CD4-positive, CD25-positive, alpha-beta regulatory T cell (primary cell): ENCODE measurements around the gene KCNQ2. TPM values are rescaled to one million over a fixed set of nuclear protein-coding genes. Genes with fewer than 3 reads are reported as not detected.

Experiments used
- ATAC-seq, 2 donors: fragments of 150-1000 bp; cut with Tn5 transposase; one replicate each; pipeline ENCODE4 v1.10.0; 2021; ENCODE audit warnings: low read depth in 2 of 2, moderate number of reproducible peaks in 2 of 2, moderate library complexity in 1 of 2
- DNase-seq, 3 donors: peaks; one replicate each; pipeline versions ENCODE4 v3.0.0 to v3.0.0-alpha.2; 2012 to 2022; ENCODE audit warnings: mixed read lengths in 1 of 3
- H3K27ac ChIP-seq: one replicate; pipeline ENCODE4 v1.7.0; 2013; ENCODE audit warnings: mild to moderate bottlenecking, low read length; ENCODE audit not compliant: insufficient read depth, poor library complexity, severe bottlenecking
- H3K27me3 ChIP-seq: one replicate; pipeline ENCODE4 v1.7.0; 2013; ENCODE audit warnings: low read length; ENCODE audit not compliant: control insufficient read depth, insufficient read depth
- H3K36me3 ChIP-seq: one replicate; pipeline ENCODE4 v1.7.0; 2013; ENCODE audit warnings: mild to moderate bottlenecking, low read length, moderate library complexity; ENCODE audit not compliant: control insufficient read depth, insufficient read depth
- H3K4me1 ChIP-seq: 2 replicates; pipeline ENCODE4 v1.7.0; 2013; ENCODE audit warnings: mild to moderate bottlenecking, low read length; ENCODE audit not compliant: insufficient read depth, control insufficient read depth, poor library complexity, severe bottlenecking
- H3K4me3 ChIP-seq: one replicate; pipeline ENCODE4 v1.7.0; 2013; ENCODE audit warnings: low read depth, mild to moderate bottlenecking, low read length, moderate library complexity
- H3K9me3 ChIP-seq, 2 experiments: 1 replicate in 1 of 2; 2 replicates in 1 of 2; pipeline ENCODE4 v1.7.0; 2013; ENCODE audit warnings: low read length in 2 of 2, mild to moderate bottlenecking in 1 of 2, moderate library complexity in 1 of 2; ENCODE audit not compliant: control insufficient read depth in 2 of 2
- H3K27ac Mint-ChIP-seq, 3 donors: one replicate each; pipeline ENCODE4 v1.8.0; 2020 to 2022; ENCODE audit warnings: mild to moderate bottlenecking in 3 of 3, mixed read lengths in 3 of 3, moderate library complexity in 2 of 3
- H3K27me3 Mint-ChIP-seq: one replicate; pipeline ENCODE4 v1.8.0; 2022; ENCODE audit warnings: mild to moderate bottlenecking, mixed read lengths
- H3K36me3 Mint-ChIP-seq: one replicate; pipeline ENCODE4 v1.8.0; 2020; ENCODE audit warnings: mixed read lengths
- H3K4me1 Mint-ChIP-seq, 4 donors: one replicate each; pipeline ENCODE4 v1.8.0; 2020 to 2022; ENCODE audit warnings: mixed read lengths in 4 of 4, mild to moderate bottlenecking in 1 of 4
- H3K4me3 Mint-ChIP-seq, 4 donors: one replicate each; pipeline ENCODE4 v1.8.0; 2020 to 2022; ENCODE audit warnings: mild to moderate bottlenecking in 4 of 4, mixed read lengths in 4 of 4, moderate library complexity in 3 of 4
- H3K9me3 Mint-ChIP-seq, 7 donors: one replicate each; pipeline ENCODE4 v1.8.0; 2020 to 2022; ENCODE audit warnings: mixed read lengths in 7 of 7, mild to moderate bottlenecking in 3 of 7, moderate library complexity in 2 of 7
- polyA plus RNA-seq, 4 donors: library from polyadenylated mRNA; unstranded; fragments of 300-500 nt; fragmentation: Illumina TruSeq; gene quantifications; one replicate each; pipeline ENCODE4 v1.2.3, GENCODE V29; 2021
- total RNA-seq: library from RNA; stranded (reverse); gene quantifications from one replicate; pipeline ENCODE4 v1.2.3, GENCODE V29; 2022

Gene KCNQ2
- total and polyA plus RNA-seq, 5 donors from 2014 or later = 0.77 to 1.1 (median 0.89) TPM; not detected in 2

DNA sequence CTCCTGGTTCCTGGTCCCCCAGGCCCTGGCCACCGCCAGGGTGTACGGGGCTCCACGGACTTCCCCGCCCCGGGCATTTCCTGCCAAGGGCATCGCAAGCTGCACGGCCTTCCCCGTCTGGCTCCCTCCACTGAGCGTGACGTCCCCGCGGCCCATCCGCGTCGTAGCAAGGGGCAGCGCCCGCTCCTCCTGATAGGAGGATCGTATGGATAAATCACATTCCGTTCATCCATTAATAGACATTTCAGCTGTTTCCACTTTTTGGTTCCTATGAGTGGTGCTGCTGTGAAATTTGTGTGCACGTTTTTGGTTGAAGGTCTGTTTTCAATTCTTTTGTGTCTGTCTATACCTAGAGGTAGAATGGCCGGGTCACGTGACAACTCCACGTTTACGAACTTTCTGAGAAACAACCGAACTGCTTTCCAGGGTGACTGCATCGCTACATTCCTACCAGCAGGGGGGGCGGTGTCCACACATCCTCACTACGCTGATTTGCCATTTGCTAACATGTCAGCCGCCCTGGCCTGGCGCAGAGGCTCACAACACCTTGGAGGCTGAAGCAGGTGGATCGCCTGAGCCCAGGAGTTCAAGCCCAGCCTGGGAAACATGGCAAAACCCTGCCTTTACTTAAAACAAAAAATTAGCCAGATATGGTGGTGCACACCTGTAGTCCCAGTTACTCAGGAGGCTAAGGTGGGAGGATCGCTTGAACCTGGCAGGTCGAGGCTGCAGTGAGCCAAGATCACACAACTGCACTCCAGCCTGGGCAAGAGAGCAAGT lies 37.7 kb downstream of the KCNQ2 start:
- Histone ChIP-seq H3K36me3 (no peaks in the 10 kb centered on the region), H3K27ac (peak overlapping the region; percentile 56), H3K9me3 (no peaks in the 10 kb centered on the region), H3K4me1 (peaks cover 6% of the 10 kb centered on the region), H3K4me3 (peak overlapping the region; percentile 51), H3K27me3 (no peaks in the 10 kb centered on the region)
- DNase-seq (peak; percentile 59 to 86 (median 80)), ATAC-seq (peak; percentile 72 to 74)
- no peaks in the 10 kb centered on the region for H3K36me3 Mint-ChIP-seq
- peak overlapping the region; percentile 55 to 95 (median 90) for H3K27ac Mint-ChIP-seq
- peak overlapping the region; percentile 51 to 82 (median 60) for H3K4me3 Mint-ChIP-seq
- peaks cover 0 to 6% (median 0%) of the 10 kb centered on the region in 7 donors for H3K9me3 Mint-ChIP-seq
- no peaks in the 10 kb centered on the region for H3K27me3 Mint-ChIP-seq
- peaks cover 0 to 12% (median 8%) of the 10 kb centered on the region in 4 donors for H3K4me1 Mint-ChIP-seq

DNA sequence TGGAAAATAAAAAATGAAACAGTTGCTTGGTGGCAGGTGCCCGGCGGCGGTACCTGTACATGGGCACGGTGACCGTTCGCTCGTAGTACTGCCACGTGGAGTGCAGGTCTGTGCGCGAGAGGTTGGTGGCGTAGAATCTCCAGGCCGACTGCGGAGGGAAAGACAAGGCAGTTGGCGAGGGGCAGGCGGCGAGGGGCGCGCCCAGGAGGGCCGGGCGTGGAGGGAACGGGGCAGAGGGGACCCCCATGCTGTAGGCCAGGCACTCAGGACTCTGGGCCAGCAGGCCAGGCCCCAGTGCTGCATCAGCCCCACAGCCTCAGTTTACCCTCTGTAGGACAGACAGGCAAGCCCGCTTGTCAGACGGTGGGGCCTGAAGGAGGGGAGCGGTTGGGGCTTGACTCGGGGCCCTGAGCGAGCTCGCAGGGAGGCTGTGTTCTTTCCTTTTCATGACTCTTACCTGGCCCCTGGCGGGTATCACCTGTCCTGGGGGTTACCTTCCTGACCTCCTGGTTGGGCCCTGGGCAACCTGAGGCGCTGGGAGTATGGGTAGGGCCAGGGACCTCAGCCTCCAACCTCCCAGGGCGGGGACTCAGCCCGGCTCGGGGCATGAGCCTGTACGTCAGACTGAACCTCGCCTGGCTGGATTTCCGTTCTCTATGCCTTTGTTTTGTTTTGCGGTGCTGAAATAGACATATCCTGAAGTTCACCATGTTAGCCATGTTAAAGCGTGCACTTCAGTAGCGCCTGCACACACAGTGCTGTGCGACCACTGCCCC lies 38.5 kb downstream of the KCNQ2 start:
- Histone ChIP-seq H3K4me3 (no peak overlapping the region), H3K36me3 (no peaks in the 10 kb centered on the region), H3K27me3 (no peaks in the 10 kb centered on the region), H3K27ac (peak overlapping the region; percentile 56), H3K4me1 (peaks cover 6% of the 10 kb centered on the region), H3K9me3 (no peaks in the 10 kb centered on the region)
- Mint-ChIP-seq H3K27me3 (no peaks in the 10 kb centered on the region), H3K4me3 (peak overlapping the region; percentile 1 to 74 (median 60)), H3K9me3 (peaks cover 0 to 6% (median 0%) of the 10 kb centered on the region in 7 donors), H3K27ac (peak overlapping the region; percentile 36 to 90 (median 88)), H3K4me1 (peaks cover 0 to 12% (median 8%) of the 10 kb centered on the region in 4 donors), H3K36me3 (no peaks in the 10 kb centered on the region)
- peak in 2 of 3 donors; percentile 24 to 36 for DNase-seq
- ATAC-seq = peak; percentile 21 to 41

DNA sequence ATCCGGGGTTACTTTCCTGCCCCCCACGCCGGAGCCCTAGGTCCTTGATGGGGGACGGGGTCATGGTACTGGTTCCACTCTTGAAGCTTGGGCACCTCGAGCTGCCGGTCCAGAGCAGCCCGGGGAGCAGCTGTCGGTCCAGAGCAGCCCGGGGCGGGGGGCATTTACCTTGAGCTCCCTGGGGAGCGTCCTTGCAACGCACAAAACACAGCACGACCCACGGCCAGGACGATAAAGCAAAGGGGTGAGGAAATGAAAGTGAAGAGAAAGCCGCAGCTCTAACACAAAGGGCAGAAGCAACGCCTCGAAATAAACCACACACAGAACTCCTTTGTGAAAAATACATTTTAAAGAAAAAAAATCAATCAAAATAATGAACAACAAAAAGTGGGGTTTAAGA lies 39.1 kb downstream of the KCNQ2 start:
- Histone ChIP-seq H3K27me3 (no peaks in the 10 kb centered on the region), H3K4me3 (no peak overlapping the region), H3K4me1 (peaks cover 6% of the 10 kb centered on the region), H3K36me3 (no peaks in the 10 kb centered on the region), H3K27ac (no peak overlapping the region), H3K9me3 (no peaks in the 10 kb centered on the region)
- Mint-ChIP-seq H3K27ac (peak overlapping the region in 2 of 3 donors; percentile 88 to 90), H3K27me3 (no peaks in the 10 kb centered on the region), H3K36me3 (no peaks in the 10 kb centered on the region), H3K4me3 (peak overlapping the region in 2 of 4 donors; percentile 61 to 74), H3K9me3 (peaks cover 0 to 6% (median 0%) of the 10 kb centered on the region in 7 donors), H3K4me1 (peaks cover 0 to 12% (median 8%) of the 10 kb centered on the region in 4 donors)
- DNase-seq (no peak), ATAC-seq (no peak)

DNA sequence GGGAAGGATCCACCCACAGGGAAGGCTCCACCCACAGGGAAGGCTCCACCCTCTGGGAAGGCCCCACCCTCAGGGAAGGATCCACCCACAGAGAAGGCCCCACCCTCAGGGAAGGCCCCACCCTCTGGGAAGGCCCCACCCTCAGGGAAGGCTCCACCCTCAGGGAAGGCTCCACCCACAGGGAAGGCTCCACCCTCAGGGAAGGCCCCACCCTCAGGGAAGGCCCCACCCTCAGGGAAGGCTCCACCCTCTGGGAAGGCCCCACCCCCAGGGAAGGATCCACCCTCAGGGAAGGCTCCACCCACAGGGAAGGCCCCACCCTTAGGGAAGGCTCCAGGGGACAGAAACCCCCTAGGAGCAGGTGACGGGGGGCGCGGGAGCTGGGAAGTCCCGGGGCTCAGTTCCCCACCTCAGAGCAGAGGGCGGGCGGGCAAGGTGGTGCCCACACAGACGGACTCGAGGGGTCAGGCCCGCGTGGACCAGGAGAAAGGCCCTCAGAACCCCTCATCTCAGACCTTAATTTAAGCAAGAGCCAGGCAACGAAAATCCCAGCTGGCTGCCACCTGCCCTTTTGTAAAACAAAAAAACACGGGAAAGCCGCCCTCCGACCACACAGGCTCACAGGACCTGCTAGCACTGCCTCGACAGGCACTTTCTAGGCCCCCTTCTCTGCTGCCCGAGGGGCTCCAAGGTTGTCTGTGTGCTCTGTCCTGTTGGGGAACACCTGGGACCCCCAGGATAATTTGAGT lies 39.7 kb downstream of the KCNQ2 start:
- Histone ChIP-seq H3K27ac (no peak overlapping the region), H3K27me3 (no peaks in the 10 kb centered on the region), H3K4me1 (peaks cover 6% of the 10 kb centered on the region), H3K9me3 (no peaks in the 10 kb centered on the region), H3K36me3 (no peaks in the 10 kb centered on the region), H3K4me3 (no peak overlapping the region)
- H3K4me1 Mint-ChIP-seq = peaks cover 0 to 12% (median 8%) of the 10 kb centered on the region in 4 donors
- H3K36me3 Mint-ChIP-seq = no peaks in the 10 kb centered on the region
- H3K9me3 Mint-ChIP-seq = peaks cover 0 to 6% (median 0%) of the 10 kb centered on the region in 7 donors
- no peak overlapping the region for H3K4me3 Mint-ChIP-seq
- no peak for DNase-seq
- H3K27me3 Mint-ChIP-seq = no peaks in the 10 kb centered on the region
- ATAC-seq = no peak
- H3K27ac Mint-ChIP-seq = no peak overlapping the region

DNA sequence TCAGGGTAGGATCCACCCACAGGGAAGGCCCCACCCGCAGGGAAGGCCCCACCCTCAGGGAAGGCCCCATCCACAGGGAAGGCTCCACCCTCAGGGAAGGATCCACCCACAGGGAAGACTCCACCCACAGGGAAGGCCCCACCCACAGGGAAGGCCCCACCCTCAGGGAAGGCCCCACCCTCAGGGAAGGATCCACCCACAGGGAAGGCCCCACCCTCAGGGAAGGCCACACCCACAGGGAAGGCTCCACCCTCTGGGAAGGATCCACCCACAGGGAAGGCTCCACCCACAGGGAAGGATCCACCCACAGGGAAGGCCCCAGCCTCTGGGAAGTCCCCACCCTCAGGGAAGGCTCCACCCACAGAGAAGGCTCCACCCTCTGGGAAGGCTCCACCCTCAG lies 40.5 kb downstream of the KCNQ2 start:
- no peaks in the 10 kb centered on the region for H3K27me3 Mint-ChIP-seq
- H3K4me1 ChIP-seq = peaks cover 6% of the 10 kb centered on the region

DNA sequence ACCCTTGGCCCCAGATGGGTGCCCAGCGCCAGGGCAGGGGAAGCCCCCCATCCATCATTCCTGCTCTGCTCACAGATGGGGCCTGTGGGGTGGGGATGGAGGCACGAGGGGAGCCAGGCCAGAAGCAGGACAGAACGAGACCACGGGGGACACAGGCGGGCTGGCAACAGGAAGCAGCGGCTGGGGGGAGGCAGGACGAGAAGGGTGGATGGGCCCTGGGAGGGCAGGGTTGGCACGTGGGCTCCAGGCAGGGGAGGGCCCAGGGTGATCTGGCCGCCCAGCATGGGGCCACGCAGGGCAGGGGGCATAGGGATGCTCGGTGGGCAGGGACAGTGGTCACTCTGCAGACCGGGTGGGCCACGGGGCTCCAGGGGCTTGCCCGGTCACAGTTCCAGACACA lies 41.6 kb downstream of the KCNQ2 start:
- no peaks in the 10 kb centered on the region for H3K27me3 ChIP-seq
- H3K27ac Mint-ChIP-seq = no peak overlapping the region

More for the DNA sequence above, 40.5 kb downstream of the KCNQ2 start:
- DNase-seq = no peak
- peaks cover 0 to 6% (median 0%) of the 10 kb centered on the region in 7 donors for H3K9me3 Mint-ChIP-seq
- no peaks in the 10 kb centered on the region for H3K9me3 ChIP-seq
- peaks cover 0 to 12% (median 8%) of the 10 kb centered on the region in 4 donors for H3K4me1 Mint-ChIP-seq
- H3K27ac ChIP-seq = no peak overlapping the region
- H3K4me3 Mint-ChIP-seq = no peak overlapping the region
- H3K27me3 ChIP-seq = no peaks in the 10 kb centered on the region
- ATAC-seq = no peak
- H3K27ac Mint-ChIP-seq = no peak overlapping the region
- no peak overlapping the region for H3K4me3 ChIP-seq
- no peaks in the 10 kb centered on the region for H3K36me3 ChIP-seq
- no peaks in the 10 kb centered on the region for H3K36me3 Mint-ChIP-seq

DNA sequence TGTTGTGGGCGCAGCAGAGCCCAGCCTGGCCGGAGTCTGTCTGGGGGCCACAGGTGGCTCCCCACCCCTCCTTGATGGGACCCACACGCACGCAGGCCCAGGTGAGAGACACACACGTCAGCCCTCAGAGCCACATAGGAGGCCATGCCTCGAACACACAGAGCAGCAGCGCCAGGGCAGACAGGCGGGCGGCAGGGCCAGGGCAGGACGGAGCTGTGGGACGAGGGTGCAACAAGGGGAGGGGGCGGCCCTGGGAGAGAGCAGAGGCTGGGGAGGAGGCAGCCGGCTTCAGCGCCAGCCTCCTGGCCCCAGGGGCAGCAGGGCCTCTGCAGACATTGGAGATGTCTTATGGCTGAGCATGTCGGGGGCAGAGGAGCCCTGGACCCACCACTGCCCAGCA lies 42.5 kb downstream of the KCNQ2 start:
- Mint-ChIP-seq H3K4me1 (peaks cover 0 to 10% (median 7%) of the 10 kb centered on the region in 4 donors), H3K4me3 (no peak overlapping the region), H3K9me3 (peaks cover 0 to 6% (median 0%) of the 10 kb centered on the region in 7 donors), H3K27me3 (peaks cover 4% of the 10 kb centered on the region), H3K36me3 (no peaks in the 10 kb centered on the region), H3K27ac (no peak overlapping the region)
- Histone ChIP-seq H3K4me1 (peaks cover 6% of the 10 kb centered on the region), H3K9me3 (no peaks in the 10 kb centered on the region), H3K27ac (no peak overlapping the region), H3K27me3 (no peaks in the 10 kb centered on the region), H3K4me3 (no peak overlapping the region), H3K36me3 (no peaks in the 10 kb centered on the region)
- DNase-seq = no peak
- ATAC-seq = no peak

More for the DNA sequence above, 41.6 kb downstream of the KCNQ2 start:
- Mint-ChIP-seq H3K4me1 (peaks cover 0 to 12% (median 8%) of the 10 kb centered on the region in 4 donors), H3K9me3 (peaks cover 0 to 6% (median 0%) of the 10 kb centered on the region in 7 donors), H3K27me3 (peaks cover 4% of the 10 kb centered on the region), H3K36me3 (no peaks in the 10 kb centered on the region), H3K4me3 (no peak overlapping the region)
- no peaks in the 10 kb centered on the region for H3K9me3 ChIP-seq
- ATAC-seq (no peak), DNase-seq (no peak)
- H3K27ac ChIP-seq = no peak overlapping the region
- peaks cover 6% of the 10 kb centered on the region for H3K4me1 ChIP-seq
- H3K36me3 ChIP-seq = no peaks in the 10 kb centered on the region
- no peak overlapping the region for H3K4me3 ChIP-seq
